ENCODE measurements around the gene YARS2.

DNA sequence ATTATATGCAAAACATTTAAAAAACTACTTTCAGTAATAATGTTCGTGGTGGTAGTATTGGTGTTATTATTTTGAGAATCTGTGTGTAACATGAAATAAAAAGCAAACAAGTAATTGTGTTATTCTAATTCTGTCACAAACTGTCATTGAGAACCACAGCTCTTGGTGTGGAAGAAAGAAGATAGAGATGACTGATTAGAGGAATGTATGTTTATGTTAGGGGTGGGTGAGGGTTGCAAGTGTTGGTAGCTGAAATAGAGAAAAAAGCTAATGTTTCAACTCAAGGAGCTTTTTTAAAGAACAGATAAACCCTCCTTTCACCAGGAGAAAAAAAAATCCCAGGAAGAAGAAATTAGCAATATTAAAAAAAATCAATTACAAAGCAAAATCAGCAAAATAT is 58.3 kb downstream of the YARS2 start:
- no peak for TF ChIP-seq CTCF (conservative IDR thresholded peaks at IDR 0.05)
- TF ChIP-seq ZFX (IDR thresholded peaks at IDR 0.05), result no peak
